HEK293 (cell line): Measurements from ENCODE around the gene ZNF25.
A peak's percentile ranks its signal among the peaks of the same experiment; 100 is the strongest.

Source experiments
- BCL11B ChIP-seq: fragments of 450-650 bp; formaldehyde crosslinking; IDR thresholded peaks from 2 replicates; pipeline ENCODE4 v1.5.1; 2016; ENCODE audit warnings: low read depth, missing biosample characterization, missing genetic modification characterization
- GLIS1 ChIP-seq: fragments of 450-650 bp; formaldehyde crosslinking; IDR thresholded peaks from 2 replicates; pipeline ENCODE4 v1.5.1; 2016; ENCODE audit warnings: missing biosample characterization, missing genetic modification characterization
- GLIS2 ChIP-seq: fragments of 450-650 bp; formaldehyde crosslinking; IDR thresholded peaks from 2 replicates; pipeline ENCODE4 v1.5.1; 2016; ENCODE audit warnings: missing biosample characterization, missing genetic modification characterization
- KLF7 ChIP-seq: fragments of 450-650 bp; formaldehyde crosslinking; IDR thresholded peaks from 2 replicates; pipeline ENCODE4 v1.5.1; 2016; ENCODE audit warnings: missing biosample characterization, missing genetic modification characterization, borderline replicate concordance
- OSR2 ChIP-seq: fragments of 450-650 bp; formaldehyde crosslinking; IDR thresholded peaks from 2 replicates; pipeline ENCODE4 v1.5.1; 2016; ENCODE audit warnings: missing biosample characterization, missing genetic modification characterization
- SP3 ChIP-seq: fragments of 450-650 bp; formaldehyde crosslinking; IDR thresholded peaks from 2 replicates; pipeline ENCODE4 v1.5.1; 2016; ENCODE audit warnings: missing biosample characterization, missing genetic modification characterization
- SP7 ChIP-seq: fragments of 450-650 bp; formaldehyde crosslinking; IDR thresholded peaks from 2 replicates; pipeline ENCODE4 v1.5.1; 2016; ENCODE audit warnings: missing biosample characterization, missing genetic modification characterization
- TRIM28 ChIP-seq: IDR thresholded peaks from 2 replicates; pipeline ENCODE4 v1.6.1; 2011; ENCODE audit warnings: low read length, control low read depth, borderline replicate concordance
- YY2 ChIP-seq: fragments of 450-650 bp; formaldehyde crosslinking; IDR thresholded peaks from 2 replicates; pipeline ENCODE4 v1.5.1; 2016; ENCODE audit warnings: missing biosample characterization, missing genetic modification characterization
- ZBTB17 ChIP-seq: fragments of 450-650 bp; formaldehyde crosslinking; IDR thresholded peaks from 2 replicates; pipeline ENCODE4 v1.5.1; 2016; ENCODE audit warnings: missing biosample characterization, missing genetic modification characterization
- ZNF10 ChIP-seq: fragments of 450-650 bp; formaldehyde crosslinking; IDR thresholded peaks from 2 replicates; pipeline ENCODE4 v1.5.1; 2017; ENCODE audit warnings: missing biosample characterization, missing genetic modification characterization
- ZNF112 ChIP-seq: fragments of 450-650 bp; formaldehyde crosslinking; IDR thresholded peaks from 2 replicates; pipeline ENCODE4 v1.5.0; 2017; ENCODE audit warnings: missing biosample characterization, missing genetic modification characterization
- ZNF138 ChIP-seq: fragments of 450-650 bp; formaldehyde crosslinking; IDR thresholded peaks from 2 replicates; pipeline ENCODE4 v1.5.1; 2016; ENCODE audit warnings: missing biosample characterization, missing genetic modification characterization, borderline replicate concordance
- ZNF184 ChIP-seq: fragments of 450-650 bp; IDR thresholded peaks from 2 replicates; pipeline ENCODE4 v1.5.1; 2018; ENCODE audit warnings: missing biosample characterization, mild to moderate bottlenecking, missing genetic modification characterization
- ZNF2 ChIP-seq: fragments of 450-650 bp; formaldehyde crosslinking; IDR thresholded peaks from 2 replicates; pipeline ENCODE4 v1.5.1; 2016; ENCODE audit warnings: missing biosample characterization, missing genetic modification characterization
- ZNF202 ChIP-seq: fragments of 450-650 bp; formaldehyde crosslinking; IDR thresholded peaks from 2 replicates; pipeline ENCODE4 v1.5.1; 2016; ENCODE audit warnings: missing biosample characterization, missing genetic modification characterization, borderline replicate concordance
- ZNF311 ChIP-seq: fragments of 450-650 bp; formaldehyde crosslinking; IDR thresholded peaks from 2 replicates; pipeline ENCODE4 v1.5.1; 2017; ENCODE audit warnings: missing biosample characterization, missing genetic modification characterization, borderline replicate concordance
- ZNF341 ChIP-seq: fragments of 450-650 bp; formaldehyde crosslinking; IDR thresholded peaks from 2 replicates; pipeline ENCODE4; 2016; ENCODE audit warnings: low read depth, missing biosample characterization, missing genetic modification characterization
- ZNF37A ChIP-seq: fragments of 450-650 bp; IDR thresholded peaks from 2 replicates; pipeline ENCODE4 v1.5.1; 2018; ENCODE audit warnings: missing biosample characterization, missing genetic modification characterization
- ZNF394 ChIP-seq: fragments of 450-650 bp; formaldehyde crosslinking; IDR thresholded peaks from 2 replicates; pipeline ENCODE4 v1.5.1; 2016; ENCODE audit warnings: missing biosample characterization, missing genetic modification characterization, mild to moderate bottlenecking, moderate library complexity, borderline replicate concordance
- ZNF404 ChIP-seq: fragments of 450-650 bp; formaldehyde crosslinking; IDR thresholded peaks from 2 replicates; pipeline ENCODE4 v1.5.1; 2017; ENCODE audit warnings: missing biosample characterization, missing genetic modification characterization
- ZNF426 ChIP-seq: fragments of 450-650 bp; formaldehyde crosslinking; IDR thresholded peaks from 2 replicates; pipeline ENCODE4 v1.5.1; 2017; ENCODE audit warnings: missing biosample characterization, missing genetic modification characterization, mild to moderate bottlenecking, inconsistent platforms, moderate library complexity
- ZNF621 ChIP-seq: fragments of 450-650 bp; formaldehyde crosslinking; IDR thresholded peaks from 2 replicates; pipeline ENCODE4 v1.5.1; 2017; ENCODE audit warnings: missing biosample characterization, missing genetic modification characterization
- ZNF629 ChIP-seq: fragments of 450-650 bp; formaldehyde crosslinking; IDR thresholded peaks from 2 replicates; pipeline ENCODE4 v1.5.1; 2017; ENCODE audit warnings: missing biosample characterization, missing genetic modification characterization
- ZNF658 ChIP-seq: fragments of 450-650 bp; formaldehyde crosslinking; IDR thresholded peaks from 2 replicates; pipeline ENCODE4; 2016; ENCODE audit warnings: missing biosample characterization, missing genetic modification characterization
- ZNF660 ChIP-seq: fragments of 450-650 bp; IDR thresholded peaks from 2 replicates; pipeline ENCODE4 v1.5.1; 2018; ENCODE audit warnings: missing biosample characterization, mild to moderate bottlenecking, missing genetic modification characterization
- ZNF664 ChIP-seq: fragments of 450-650 bp; formaldehyde crosslinking; IDR thresholded peaks from 2 replicates; pipeline ENCODE4 v1.5.1; 2016; ENCODE audit warnings: missing biosample characterization, missing genetic modification characterization
- ZNF670 ChIP-seq: fragments of 450-650 bp; formaldehyde crosslinking; IDR thresholded peaks from 2 replicates; pipeline ENCODE4 v1.5.1; 2016; ENCODE audit warnings: missing biosample characterization, missing genetic modification characterization, low read depth
- ZNF792 ChIP-seq: fragments of 450-650 bp; formaldehyde crosslinking; IDR thresholded peaks from 2 replicates; pipeline ENCODE4 v1.5.1; 2016; ENCODE audit warnings: missing biosample characterization, missing genetic modification characterization
- ZNF843 ChIP-seq: fragments of 450-650 bp; formaldehyde crosslinking; IDR thresholded peaks from 2 replicates; pipeline ENCODE4 v1.5.1; 2016; ENCODE audit warnings: missing biosample characterization, missing genetic modification characterization
- ZSCAN16 ChIP-seq: fragments of 450-650 bp; formaldehyde crosslinking; IDR thresholded peaks from 2 replicates; pipeline ENCODE4 v1.5.1; 2016; ENCODE audit warnings: missing biosample characterization, missing genetic modification characterization
- TF ChIP-seq, protein P1 (sequence below): fragments of 450-650 bp; formaldehyde crosslinking; IDR thresholded peaks from 2 replicates; pipeline ENCODE4 v1.5.1; 2016; ENCODE audit warnings: missing biosample characterization, missing genetic modification characterization
- TF ChIP-seq, protein P2 (sequence below): fragments of 450-650 bp; formaldehyde crosslinking; optimal IDR thresholded peaks from 2 replicates; pipeline ENCODE3; 2016; ENCODE audit warnings: missing biosample characterization, mild to moderate bottlenecking, missing genetic modification characterization
- TF ChIP-seq, protein P3 (sequence below): fragments of 450-650 bp; formaldehyde crosslinking; IDR thresholded peaks from 2 replicates; pipeline ENCODE4 v1.5.1; 2016; ENCODE audit warnings: missing biosample characterization, missing genetic modification characterization
- TF ChIP-seq, protein P4 (sequence below): fragments of 450-650 bp; formaldehyde crosslinking; IDR thresholded peaks from 2 replicates; pipeline ENCODE4 v1.5.1; 2016; ENCODE audit warnings: missing biosample characterization, missing genetic modification characterization
- TF ChIP-seq, protein P5 (sequence below): fragments of 450-650 bp; formaldehyde crosslinking; IDR thresholded peaks from 2 replicates; pipeline ENCODE4 v1.5.1; 2016; ENCODE audit warnings: missing biosample characterization, missing genetic modification characterization

The ZNF25 gene

DNA sequence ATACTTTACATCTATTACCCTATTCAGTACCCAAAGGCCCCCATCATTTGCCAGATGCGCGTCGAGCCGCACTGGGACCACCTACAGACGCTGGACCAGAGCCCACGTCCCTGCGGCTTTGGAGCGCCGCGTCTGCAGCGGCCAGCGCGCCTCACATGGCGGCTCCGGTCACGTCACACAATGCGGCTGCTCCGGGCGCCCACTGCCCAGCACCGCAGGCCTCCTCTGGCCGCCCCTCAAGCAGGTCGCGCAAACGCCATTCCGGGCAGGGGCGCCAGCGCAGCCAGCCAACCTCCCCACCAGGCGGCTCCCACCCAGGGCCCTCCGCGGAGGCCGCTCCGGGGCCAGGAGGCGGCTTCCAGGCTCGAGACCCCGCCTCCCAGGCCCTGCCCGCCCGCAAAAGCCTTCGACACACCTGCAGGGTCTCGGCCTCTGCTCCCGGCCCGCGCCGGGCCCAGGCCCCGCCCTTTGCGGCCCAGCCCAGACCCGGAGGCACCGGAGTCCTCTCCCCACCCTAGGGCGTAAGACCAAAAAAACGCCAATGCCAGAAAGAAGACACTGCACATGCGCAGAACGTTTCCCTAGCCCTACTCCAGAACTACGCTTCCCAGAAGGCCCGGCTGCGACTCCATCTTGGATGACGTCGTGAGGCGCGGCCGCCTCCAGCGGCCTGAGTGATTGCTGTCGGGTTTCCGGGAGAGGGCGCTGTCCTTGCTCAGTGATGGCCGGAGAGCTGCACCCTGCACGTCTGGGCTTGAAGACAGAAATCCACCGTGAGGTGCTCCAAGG lies at the start of gene ZNF25 (continued):
- TF ChIP-seq, protein P1, sequence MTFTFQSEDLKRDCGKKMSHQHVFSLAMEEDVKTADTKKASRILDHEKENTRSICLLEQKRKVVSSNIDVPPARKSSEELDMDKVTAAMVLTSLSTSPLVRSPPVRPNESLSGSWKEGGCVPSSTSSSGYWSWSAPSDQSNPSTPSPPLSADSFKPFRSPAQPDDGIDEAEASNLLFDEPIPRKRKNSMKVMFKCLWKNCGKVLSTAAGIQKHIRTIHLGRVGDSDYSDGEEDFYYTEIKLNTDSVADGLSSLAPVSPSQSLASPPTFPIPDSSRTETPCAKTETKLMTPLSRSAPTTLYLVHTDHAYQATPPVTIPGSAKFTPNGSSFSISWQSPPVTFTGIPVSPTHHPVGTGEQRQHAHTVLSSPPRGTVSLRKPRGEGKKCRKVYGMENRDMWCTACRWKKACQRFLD (tag by site-specific recombination), result no peak
- TF ChIP-seq, protein P2, sequence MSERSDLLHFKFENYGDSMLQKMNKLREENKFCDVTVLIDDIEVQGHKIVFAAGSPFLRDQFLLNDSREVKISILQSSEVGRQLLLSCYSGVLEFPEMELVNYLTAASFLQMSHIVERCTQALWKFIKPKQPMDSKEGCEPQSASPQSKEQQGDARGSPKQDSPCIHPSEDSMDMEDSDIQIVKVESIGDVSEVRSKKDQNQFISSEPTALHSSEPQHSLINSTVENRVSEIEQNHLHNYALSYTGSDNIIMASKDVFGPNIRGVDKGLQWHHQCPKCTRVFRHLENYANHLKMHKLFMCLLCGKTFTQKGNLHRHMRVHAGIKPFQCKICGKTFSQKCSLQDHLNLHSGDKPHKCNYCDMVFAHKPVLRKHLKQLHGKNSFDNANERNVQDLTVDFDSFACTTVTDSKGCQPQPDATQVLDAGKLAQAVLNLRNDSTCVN, result peak; percentile 81
- TF ChIP-seq ZNF426 (tag by site-specific recombination), result no peak
- TF ChIP-seq ZNF670 (tag by site-specific recombination), result no peak
- peak; percentile 58; the same call in 1 of the 2 replicates for TF ChIP-seq ZNF2 (tag by site-specific recombination)
- peak; percentile 53; the same call in 1 of the 2 replicates for TF ChIP-seq ZNF341 (tag by site-specific recombination)
- TF ChIP-seq SP7 (tag by site-specific recombination), result no peak; the same call in none of the 2 replicates
- TF ChIP-seq, protein P3, sequence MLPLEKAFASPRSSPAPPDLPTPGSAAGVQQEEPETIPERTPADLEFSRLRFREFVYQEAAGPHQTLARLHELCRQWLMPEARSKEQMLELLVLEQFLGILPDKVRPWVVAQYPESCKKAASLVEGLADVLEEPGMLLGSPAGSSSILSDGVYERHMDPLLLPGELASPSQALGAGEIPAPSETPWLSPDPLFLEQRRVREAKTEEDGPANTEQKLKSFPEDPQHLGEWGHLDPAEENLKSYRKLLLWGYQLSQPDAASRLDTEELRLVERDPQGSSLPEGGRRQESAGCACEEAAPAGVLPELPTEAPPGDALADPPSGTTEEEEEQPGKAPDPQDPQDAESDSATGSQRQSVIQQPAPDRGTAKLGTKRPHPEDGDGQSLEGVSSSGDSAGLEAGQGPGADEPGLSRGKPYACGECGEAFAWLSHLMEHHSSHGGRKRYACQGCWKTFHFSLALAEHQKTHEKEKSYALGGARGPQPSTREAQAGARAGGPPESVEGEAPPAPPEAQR, result no peak
- TF ChIP-seq ZSCAN16 (tag by site-specific recombination), result no peak
- TF ChIP-seq ZNF664 (tag by site-specific recombination), result no peak
- no peak for TF ChIP-seq ZNF658 (tag by site-specific recombination)
- no peak for TF ChIP-seq ZNF37A
- TF ChIP-seq ZNF138 (tag by site-specific recombination), result no peak
- no peak for TF ChIP-seq TRIM28
- peak; percentile 84 for TF ChIP-seq GLIS1 (tag by site-specific recombination)
- TF ChIP-seq ZNF394 (tag by site-specific recombination), result no peak
- no peak for TF ChIP-seq ZNF404 (tag by site-specific recombination)
- TF ChIP-seq KLF7, result no peak
- peak; percentile 23 for TF ChIP-seq YY2
- no peak for TF ChIP-seq ZNF792 (tag by site-specific recombination)
- no peak for TF ChIP-seq ZNF843 (tag by site-specific recombination)
- peak; percentile 96 for TF ChIP-seq GLIS2 (tag by site-specific recombination)
- TF ChIP-seq OSR2 (tag by site-specific recombination), result 0 out of 2 replicates have a peak, but pooled peaks have one; percentile 12
- no peak for TF ChIP-seq BCL11B (tag by site-specific recombination)
- no peak for TF ChIP-seq ZNF10
- TF ChIP-seq, protein P4, sequence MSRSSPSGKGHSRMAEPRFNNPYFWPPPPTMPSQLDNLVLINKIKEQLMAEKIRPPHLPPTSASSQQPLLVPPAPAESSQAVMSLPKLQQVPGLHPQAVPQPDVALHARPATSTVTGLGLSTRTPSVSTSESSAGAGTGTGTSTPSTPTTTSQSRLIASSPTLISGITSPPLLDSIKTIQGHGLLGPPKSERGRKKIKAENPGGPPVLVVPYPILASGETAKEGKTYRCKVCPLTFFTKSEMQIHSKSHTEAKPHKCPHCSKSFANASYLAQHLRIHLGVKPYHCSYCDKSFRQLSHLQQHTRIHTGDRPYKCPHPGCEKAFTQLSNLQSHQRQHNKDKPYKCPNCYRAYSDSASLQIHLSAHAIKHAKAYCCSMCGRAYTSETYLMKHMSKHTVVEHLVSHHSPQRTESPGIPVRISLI, result peak; percentile 95
- TF ChIP-seq ZNF311 (tag by site-specific recombination), result no peak
- peak; percentile 81 for TF ChIP-seq ZBTB17 (tag by site-specific recombination)
- TF ChIP-seq, protein P5, sequence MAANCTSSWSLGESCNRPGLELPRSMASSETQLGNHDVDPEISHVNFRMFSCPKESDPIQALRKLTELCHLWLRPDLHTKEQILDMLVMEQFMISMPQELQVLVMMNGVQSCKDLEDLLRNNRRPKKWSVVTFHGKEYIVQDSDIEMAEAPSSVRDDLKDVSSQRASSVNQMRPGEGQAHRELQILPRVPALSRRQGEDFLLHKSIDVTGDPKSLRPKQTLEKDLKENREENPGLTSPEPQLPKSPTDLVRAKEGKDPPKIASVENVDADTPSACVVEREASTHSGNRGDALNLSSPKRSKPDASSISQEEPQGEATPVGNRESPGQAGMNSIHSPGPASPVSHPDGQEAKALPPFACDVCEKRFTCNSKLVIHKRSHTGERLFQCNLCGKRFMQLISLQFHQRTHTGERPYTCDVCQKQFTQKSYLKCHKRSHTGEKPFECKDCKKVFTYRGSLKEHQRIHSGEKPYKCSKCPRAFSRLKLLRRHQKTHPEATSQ (tag by site-specific recombination), result peak; percentile 75; the same call in 1 of the 2 replicates
- TF ChIP-seq ZNF621, result no peak
- peak; percentile 61; the same call in 1 of the 2 replicates for TF ChIP-seq ZNF660
- peak; percentile 87 for TF ChIP-seq ZNF629 (tag by site-specific recombination)
- no peak for TF ChIP-seq ZNF184 (tag by site-specific recombination)
- TF ChIP-seq SP3 (tag by site-specific recombination), result peak; percentile 85
- TF ChIP-seq ZNF202 (tag by site-specific recombination), result no peak
- TF ChIP-seq ZNF112, result no peak
